Mesenchymal stem cell (in vitro differentiated cells and primary cell): Measurements from ENCODE around the gene HS6ST2.

Source experiments
- DNase-seq: peaks from one replicate; pipeline ENCODE4 v3.0.0-alpha.2; 2013
- H2AFZ ChIP-seq: one replicate; pipeline ENCODE4 v1.6.1; 2013; ENCODE audit warnings: low read depth, mild to moderate bottlenecking, control low read depth, inconsistent platforms, low read length, moderate library complexity
- H2AK5ac ChIP-seq: 2 replicates; pipeline ENCODE4 v1.6.1; 2013; ENCODE audit warnings: low read length, moderate library complexity, mild to moderate bottlenecking, inconsistent platforms; ENCODE audit not compliant: severe bottlenecking
- H2BK120ac ChIP-seq: one replicate; pipeline ENCODE4 v1.6.1; 2013; ENCODE audit warnings: low read depth, mild to moderate bottlenecking, inconsistent platforms, low read length, moderate library complexity
- H2BK12ac ChIP-seq, 2 experiments: one replicate each; pipeline ENCODE4 v1.6.1; 2013; ENCODE audit warnings: inconsistent platforms in 2 of 2, low read length in 2 of 2, mild to moderate bottlenecking in 2 of 2, moderate library complexity in 2 of 2, control low read depth in 1 of 2
- H2BK15ac ChIP-seq: one replicate; pipeline ENCODE4 v1.6.1; 2013; ENCODE audit warnings: mild to moderate bottlenecking, low read depth, inconsistent platforms; ENCODE audit not compliant: poor library complexity, severe bottlenecking
- H2BK5ac ChIP-seq: 2 replicates; pipeline ENCODE4 v1.6.1; 2013; ENCODE audit warnings: low read depth, mild to moderate bottlenecking, low read length, control low read depth, inconsistent platforms; ENCODE audit not compliant: poor library complexity, severe bottlenecking
- H3K14ac ChIP-seq, 2 experiments: one replicate each; pipeline ENCODE4 v1.6.1; 2013; ENCODE audit warnings: inconsistent platforms in 2 of 2, low read length in 2 of 2, control low read depth in 1 of 2, mild to moderate bottlenecking in 1 of 2, moderate library complexity in 1 of 2
- H3K18ac ChIP-seq, 2 experiments: one replicate each; pipeline ENCODE4 v1.6.1; 2013; ENCODE audit warnings: inconsistent platforms in 2 of 2, low read length in 2 of 2, control low read depth in 1 of 2, low read depth in 1 of 2, mild to moderate bottlenecking in 1 of 2
- H3K23ac ChIP-seq, 2 experiments: one replicate each; pipeline ENCODE4 v1.6.1; 2013; ENCODE audit warnings: inconsistent platforms in 2 of 2, low read length in 2 of 2, mild to moderate bottlenecking in 2 of 2, moderate library complexity in 2 of 2, control low read depth in 1 of 2
- H3K27ac ChIP-seq: 2 replicates; pipeline ENCODE4 v1.5.1; 2013; ENCODE audit warnings: mild to moderate bottlenecking, moderate library complexity, low read length, control low read depth, inconsistent platforms; ENCODE audit not compliant: poor library complexity, severe bottlenecking
- H3K27me3 ChIP-seq, 2 experiments: 2 replicates each; pipeline versions ENCODE4 v1.6.1 to v1.7.0; 2013; ENCODE audit warnings: low read length in 2 of 2, mild to moderate bottlenecking in 2 of 2, moderate library complexity in 2 of 2, control low read depth in 1 of 2, inconsistent platforms in 1 of 2; ENCODE audit not compliant: control insufficient read depth in 1 of 2, insufficient read depth in 1 of 2
- H3K36me3 ChIP-seq, 2 experiments: 2 replicates each; pipeline versions ENCODE4 v1.6.1 to v1.7.0; 2013; ENCODE audit warnings: low read length in 2 of 2, control low read depth in 1 of 2, inconsistent platforms in 1 of 2, low read depth in 1 of 2, mild to moderate bottlenecking in 1 of 2; ENCODE audit not compliant: insufficient read depth in 2 of 2, control insufficient read depth in 1 of 2
- H3K4ac ChIP-seq, 2 experiments: one replicate each; pipeline ENCODE4 v1.6.1; 2013; ENCODE audit warnings: inconsistent platforms in 2 of 2, low read length in 2 of 2, mild to moderate bottlenecking in 2 of 2, moderate library complexity in 2 of 2, control low read depth in 1 of 2, low read depth in 1 of 2
- H3K4me1 ChIP-seq: 2 replicates; pipeline ENCODE4 v1.6.1; 2013; ENCODE audit warnings: low read depth, low read length, control low read depth; ENCODE audit not compliant: control insufficient read depth, insufficient read depth
- H3K4me2 ChIP-seq: 2 replicates; pipeline ENCODE4 v1.6.1; 2013; ENCODE audit warnings: low read length, mild to moderate bottlenecking, inconsistent platforms; ENCODE audit not compliant: poor library complexity, severe bottlenecking
- H3K4me3 ChIP-seq, 2 experiments: 2 replicates each; pipeline versions ENCODE4 v1.5.1 to v1.7.0; 2013; ENCODE audit warnings: low read length in 2 of 2, mild to moderate bottlenecking in 2 of 2, control low read depth in 1 of 2, low read depth in 1 of 2; ENCODE audit not compliant: insufficient read depth in 1 of 2
- H3K79me1 ChIP-seq: replicated peaks from 2 replicates; pipeline ENCODE4 v1.6.1; 2013; ENCODE audit warnings: mild to moderate bottlenecking, control low read depth, low read length, inconsistent platforms; ENCODE audit not compliant: poor library complexity, severe bottlenecking
- H3K9ac ChIP-seq: 2 replicates; pipeline ENCODE4 v1.7.0; 2013; ENCODE audit warnings: mild to moderate bottlenecking, low read length, moderate library complexity
- H3K9me3 ChIP-seq: 2 replicates; pipeline ENCODE4 v1.7.0; 2013; ENCODE audit warnings: mild to moderate bottlenecking, low read length; ENCODE audit not compliant: control insufficient read depth
- H4K8ac ChIP-seq: one replicate; pipeline ENCODE4 v1.6.1; 2013; ENCODE audit warnings: inconsistent platforms, mild to moderate bottlenecking, low read length, moderate library complexity
- H4K91ac ChIP-seq: one replicate; pipeline ENCODE4 v1.6.1; 2013; ENCODE audit warnings: mild to moderate bottlenecking, low read length, inconsistent platforms
- WGBS: methylation state at CpG from one replicate; pipeline ENCODE4 v1.1.7; 2013; ENCODE audit warnings: mixed read lengths; 5-methylcytosine and 5-hydroxymethylcytosine counted together

Gene HS6ST2

GRCh38 chrX:132837967-132838366, 120.5 kb downstream of the HS6ST2 start:
- no peak overlapping the region for H2AFZ ChIP-seq
- H2BK120ac ChIP-seq: no peak overlapping the region
- H3K14ac ChIP-seq: no peak overlapping the region
- 51% methylated on average over 4 of the region's 5 CpGs for WGBS
- no peaks in the 10 kb centered on the region for H3K9me3 ChIP-seq
- no peaks in the 10 kb centered on the region for H3K79me1 ChIP-seq
- no peak overlapping the region for H2BK15ac ChIP-seq
- H2BK5ac ChIP-seq: no peak overlapping the region
- H3K4ac ChIP-seq: no peak overlapping the region
- DNase-seq: no peak
- H3K27ac ChIP-seq: no peak overlapping the region
- H3K4me3 ChIP-seq: no peak overlapping the region
- no peak overlapping the region for H3K18ac ChIP-seq
- H3K4me1 ChIP-seq: peaks cover 2% of the 10 kb centered on the region
- H4K91ac ChIP-seq: no peak overlapping the region
- H3K4me2 ChIP-seq: no peak overlapping the region
- no peak overlapping the region for H2BK12ac ChIP-seq
- peaks cover 0 to 47% of the 10 kb centered on the region in 2 experiments for H3K27me3 ChIP-seq
- no peak overlapping the region for H3K9ac ChIP-seq
- H3K23ac ChIP-seq: no peak overlapping the region
- H4K8ac ChIP-seq: no peak overlapping the region
- H2AK5ac ChIP-seq: no peak overlapping the region
- H3K36me3 ChIP-seq: no peaks in the 10 kb centered on the region

GRCh38 chrX:132837126-132837525, 121.3 kb downstream of the HS6ST2 start:
- H3K9ac ChIP-seq: no peak overlapping the region
- no peak overlapping the region for H4K8ac ChIP-seq
- no peaks in the 10 kb centered on the region for H3K9me3 ChIP-seq
- H3K36me3 ChIP-seq: no peaks in the 10 kb centered on the region
- H3K23ac ChIP-seq: no peak overlapping the region
- H3K4ac ChIP-seq: no peak overlapping the region
- peaks cover 2% of the 10 kb centered on the region for H3K4me1 ChIP-seq
- no peak overlapping the region for H3K4me3 ChIP-seq
- no peak overlapping the region for H2BK12ac ChIP-seq
- no peak overlapping the region for H2AFZ ChIP-seq
- H3K4me2 ChIP-seq: no peak overlapping the region
- peak; percentile 83 for DNase-seq
- H2BK5ac ChIP-seq: no peak overlapping the region
- H3K14ac ChIP-seq: no peak overlapping the region
- peak overlapping the region in 1 of 2 experiments; percentile 34 for H3K18ac ChIP-seq
- H3K79me1 ChIP-seq: no peaks in the 10 kb centered on the region
- H2BK15ac ChIP-seq: no peak overlapping the region
- WGBS: 0% methylated on average over 3 of the region's 3 CpGs
- peaks cover 0 to 42% of the 10 kb centered on the region in 2 experiments for H3K27me3 ChIP-seq
- H4K91ac ChIP-seq: no peak overlapping the region
- no peak overlapping the region for H2BK120ac ChIP-seq
- no peak overlapping the region for H3K27ac ChIP-seq
- H2AK5ac ChIP-seq: no peak overlapping the region

DNA sequence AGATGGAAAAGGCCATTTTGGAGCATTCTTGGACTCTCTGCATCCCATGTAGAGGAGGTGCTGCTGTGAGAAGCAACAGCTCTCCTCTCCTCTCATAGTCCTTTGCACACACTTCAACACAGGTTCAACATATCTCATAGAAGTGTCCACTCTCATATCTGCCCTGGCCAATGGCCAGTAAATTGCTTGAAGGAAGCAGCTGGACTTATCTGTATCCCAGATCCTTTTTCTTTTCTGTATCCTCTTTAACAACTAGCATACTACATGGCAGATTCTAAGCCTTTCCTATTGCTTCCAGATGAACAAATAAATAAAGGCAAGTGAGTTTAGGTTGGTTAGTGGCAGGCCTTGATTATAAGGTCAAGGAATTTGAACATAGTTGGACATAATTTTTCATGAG, 122.0 kb downstream of the HS6ST2 start:
- no peak overlapping the region for H2AK5ac ChIP-seq
- H2BK120ac ChIP-seq: no peak overlapping the region
- H3K4me1 ChIP-seq: peaks cover 2% of the 10 kb centered on the region
- H3K14ac ChIP-seq: no peak overlapping the region
- H3K9ac ChIP-seq: no peak overlapping the region
- H3K23ac ChIP-seq: no peak overlapping the region
- H3K4me3 ChIP-seq: no peak overlapping the region
- H2BK5ac ChIP-seq: no peak overlapping the region
- H3K18ac ChIP-seq: peak overlapping the region in 1 of 2 experiments; percentile 76
- H3K27me3 ChIP-seq: peaks cover 0 to 40% of the 10 kb centered on the region in 2 experiments
- H3K9me3 ChIP-seq: no peaks in the 10 kb centered on the region
- no peak overlapping the region for H3K27ac ChIP-seq
- no peaks in the 10 kb centered on the region for H3K36me3 ChIP-seq
- H3K4me2 ChIP-seq: no peak overlapping the region
- no peak for DNase-seq
- H2BK12ac ChIP-seq: peak overlapping the region; percentile 39 to 86
- no peak overlapping the region for H4K8ac ChIP-seq
- H2AFZ ChIP-seq: peak overlapping the region; percentile 14
- no peak overlapping the region for H4K91ac ChIP-seq
- no peak overlapping the region for H3K4ac ChIP-seq
- H3K79me1 ChIP-seq: no peaks in the 10 kb centered on the region
- no peak overlapping the region for H2BK15ac ChIP-seq

DNA sequence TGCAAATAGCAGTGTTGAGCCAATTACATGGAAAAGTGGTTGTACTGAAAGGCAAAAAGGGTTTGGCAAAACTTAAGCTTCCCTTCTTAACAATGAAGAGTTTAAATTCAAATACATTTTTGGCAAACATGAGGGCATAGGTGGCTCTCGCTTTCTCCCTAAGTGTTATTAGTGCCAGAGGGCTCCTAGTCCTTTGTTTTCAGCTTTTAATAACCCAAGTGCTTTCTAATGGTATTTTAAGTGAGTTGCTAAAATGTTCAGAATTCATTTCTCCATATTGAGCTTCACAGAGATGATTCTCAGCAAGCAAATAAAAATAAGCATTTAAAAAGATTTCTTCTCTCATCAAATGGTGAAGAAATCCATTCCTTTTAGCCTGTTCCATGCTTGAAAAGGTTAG, 123.7 kb downstream of the HS6ST2 start:
- H2BK120ac ChIP-seq: no peak overlapping the region

More for the DNA sequence above, 123.7 kb downstream of the HS6ST2 start:
- Histone ChIP-seq H3K9me3 (no peaks in the 10 kb centered on the region), H3K18ac (no peak overlapping the region), H3K9ac (no peak overlapping the region), H2BK12ac (no peak overlapping the region), H3K27ac (no peak overlapping the region), H4K91ac (no peak overlapping the region), H3K4me2 (no peak overlapping the region), H3K4ac (no peak overlapping the region), H3K14ac (no peak overlapping the region), H3K36me3 (no peaks in the 10 kb centered on the region), H2AK5ac (no peak overlapping the region), H3K4me3 (no peak overlapping the region), H2AFZ (no peak overlapping the region), H2BK15ac (no peak overlapping the region), H3K4me1 (peaks cover 2% of the 10 kb centered on the region), H2BK5ac (no peak overlapping the region), H3K23ac (no peak overlapping the region), H3K79me1 (no peaks in the 10 kb centered on the region), H4K8ac (no peak overlapping the region), H3K27me3 (peaks cover 0 to 46% of the 10 kb centered on the region in 2 experiments)
- 80% methylated on average over 1 of the region's 1 CpG for WGBS
- no peak for DNase-seq
